HG03469 (cell line): Measurements from ENCODE around the gene EXOSC10.

Experiments used
- ATAC-seq: cut with Tn5 transposase; IDR thresholded peaks from one replicate; pipeline ENCODE4 v1.9.1; 2021; ENCODE audit warnings: mild to moderate bottlenecking, moderate library complexity, moderate number of reproducible peaks; ENCODE audit not compliant: unreplicated experiment

The EXOSC10 gene

GRCh38 chr1:11099310-11100148 is at the start of gene EXOSC10:
EXOSC10 (minus strand) TSS chr1:11099869; CDS start chr1:11099831, 38 bp downstream.
- peak; percentile 70 for ATAC-seq

DNA sequence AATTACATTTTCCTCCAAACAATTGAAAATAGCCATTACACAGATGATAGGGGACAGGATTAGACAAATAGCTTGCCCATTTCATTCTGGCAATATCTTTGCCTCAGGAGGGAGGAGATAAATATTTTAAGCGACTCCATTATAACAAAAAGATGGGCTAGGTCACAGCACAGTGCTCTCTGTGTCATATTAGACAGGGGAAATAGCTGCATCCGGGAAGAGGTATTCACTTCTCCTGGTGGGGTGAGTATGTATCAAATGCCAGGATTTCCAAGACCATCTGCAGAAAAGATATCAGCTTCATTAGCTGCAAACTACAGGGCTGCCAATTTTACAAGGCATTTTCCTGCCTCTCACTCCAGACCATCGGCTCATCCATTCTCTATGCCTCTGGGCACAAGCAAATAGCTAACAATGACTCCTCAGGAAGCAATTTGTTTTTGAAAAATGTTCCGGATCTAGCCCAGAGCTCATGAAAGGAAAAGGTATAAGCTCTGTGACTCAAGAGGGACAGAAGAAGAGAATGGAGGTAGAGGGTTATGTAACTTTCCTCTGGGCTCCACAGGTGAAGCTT is 47.6 kb upstream of the EXOSC10 start:
- ATAC-seq, result no peak

DNA sequence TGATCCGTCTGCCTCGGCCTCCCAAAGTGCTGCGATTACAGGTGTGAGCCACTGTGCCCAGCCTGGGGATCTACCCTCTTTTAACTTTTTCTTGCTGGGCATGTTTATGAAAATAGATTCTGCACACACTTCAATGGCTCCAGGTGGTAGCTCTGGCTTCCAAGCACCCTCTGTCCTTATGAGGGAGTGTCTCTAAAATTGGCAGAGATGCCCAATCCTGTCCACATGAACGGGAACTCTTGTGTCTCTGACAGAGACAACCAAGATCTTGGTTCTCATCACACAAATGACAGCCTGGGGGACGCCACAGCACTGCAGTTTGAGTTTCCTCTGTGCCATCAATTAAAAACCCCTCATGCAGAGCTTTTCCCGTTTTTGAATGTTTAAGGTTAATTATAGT is 46.1 kb upstream of the EXOSC10 start:
- no peak for ATAC-seq

DNA sequence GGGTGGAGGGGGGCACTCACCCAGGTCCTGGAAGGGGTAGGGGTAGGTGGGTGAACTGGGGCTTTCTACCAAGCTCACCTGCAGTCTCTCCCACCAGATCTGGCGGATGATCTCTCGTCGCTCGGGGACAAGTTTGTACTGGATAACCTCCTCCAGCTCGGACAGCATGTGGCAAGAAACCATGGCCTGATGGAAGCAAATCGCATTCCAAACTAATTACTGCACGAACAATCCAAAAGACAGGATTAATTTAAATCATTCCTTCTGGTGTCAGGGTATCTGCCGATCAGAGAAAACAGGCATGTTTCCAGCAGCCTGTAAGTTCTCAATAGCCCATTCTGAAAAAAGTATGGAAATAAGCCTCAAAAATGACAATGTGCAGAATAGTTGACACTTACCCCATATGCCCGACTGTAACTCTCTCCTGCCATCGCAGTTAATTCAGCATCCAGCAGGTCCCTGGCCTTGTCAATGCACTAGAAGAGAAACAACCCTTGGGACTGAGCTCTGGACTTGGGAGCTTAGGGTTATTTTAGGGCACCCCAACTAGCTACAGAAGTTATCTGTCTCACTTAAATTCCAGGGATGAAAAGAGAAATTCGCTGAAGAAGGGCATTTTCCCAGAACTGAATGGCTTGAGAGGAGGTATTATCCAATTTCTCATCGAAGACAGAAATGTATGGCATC is 45.0 kb upstream of the EXOSC10 start:
- no peak for ATAC-seq

DNA sequence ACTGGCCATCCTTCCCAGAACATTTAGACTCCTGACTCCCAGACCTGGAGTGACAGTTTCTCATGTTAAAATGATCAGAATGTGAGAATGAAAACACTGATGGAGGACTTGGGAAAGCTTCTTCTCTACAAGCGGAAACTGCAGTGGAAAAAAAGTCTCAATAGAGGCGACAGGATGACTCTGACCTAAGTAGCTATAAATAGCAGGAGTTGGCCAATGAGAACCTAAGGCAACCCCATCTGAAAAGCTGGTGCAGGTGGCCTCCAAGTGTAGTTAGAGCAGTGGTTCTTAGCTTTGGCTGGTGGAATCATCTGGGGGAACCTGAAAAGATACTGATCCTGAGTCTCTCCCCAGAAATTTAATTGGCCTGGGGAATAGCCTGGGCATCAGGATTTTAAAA is 44.2 kb upstream of the EXOSC10 start:
- ATAC-seq, result no peak

DNA sequence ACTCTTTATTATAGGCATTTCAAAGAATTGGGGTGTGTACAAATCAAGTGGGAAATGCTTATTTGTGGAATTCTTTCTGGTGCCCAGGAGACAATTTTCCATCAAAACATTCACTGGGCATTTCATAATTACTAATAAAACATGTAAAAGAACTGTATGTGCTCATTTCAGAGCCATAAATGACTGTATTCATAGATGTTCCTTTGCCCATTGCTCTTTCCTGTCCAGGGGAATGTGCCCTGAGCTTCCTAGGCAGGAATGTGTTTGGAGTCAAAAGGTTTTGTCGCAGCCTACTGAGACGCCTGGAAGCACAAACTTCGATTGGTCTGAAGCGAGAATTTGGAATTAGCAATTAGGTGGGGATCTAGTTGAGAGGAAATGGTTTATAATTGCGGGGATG is 43.7 kb upstream of the EXOSC10 start:
- no peak for ATAC-seq

GRCh38 chr1:11142618-11143391 is 43.1 kb upstream of the EXOSC10 start:
- no peak for ATAC-seq

- ATAC-seq, result no peak
Measured at GRCh38 chr1:11138952-11139351, 39.3 kb upstream of the EXOSC10 start.

- ATAC-seq, result no peak
Measured at GRCh38 chr1:11138029-11138428, 38.4 kb upstream of the EXOSC10 start.

DNA sequence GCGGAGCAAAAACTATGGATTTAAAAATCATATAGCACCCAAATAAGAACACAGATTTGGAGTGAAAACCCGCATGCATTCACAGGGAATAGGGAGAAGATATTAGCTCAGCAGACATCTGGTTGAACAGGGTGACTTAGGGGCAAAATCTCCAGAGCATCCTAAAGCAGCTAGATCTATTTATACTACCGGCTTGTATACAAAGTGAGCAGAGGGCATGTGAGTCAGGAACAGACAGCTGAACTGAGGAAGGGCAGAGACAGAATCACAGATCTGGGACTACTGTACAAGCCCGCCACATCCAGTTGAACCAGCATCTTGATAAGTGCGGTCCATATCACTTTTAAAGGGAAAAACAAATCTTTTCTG is 35.2 kb upstream of the EXOSC10 start:
- ATAC-seq, result no peak

DNA sequence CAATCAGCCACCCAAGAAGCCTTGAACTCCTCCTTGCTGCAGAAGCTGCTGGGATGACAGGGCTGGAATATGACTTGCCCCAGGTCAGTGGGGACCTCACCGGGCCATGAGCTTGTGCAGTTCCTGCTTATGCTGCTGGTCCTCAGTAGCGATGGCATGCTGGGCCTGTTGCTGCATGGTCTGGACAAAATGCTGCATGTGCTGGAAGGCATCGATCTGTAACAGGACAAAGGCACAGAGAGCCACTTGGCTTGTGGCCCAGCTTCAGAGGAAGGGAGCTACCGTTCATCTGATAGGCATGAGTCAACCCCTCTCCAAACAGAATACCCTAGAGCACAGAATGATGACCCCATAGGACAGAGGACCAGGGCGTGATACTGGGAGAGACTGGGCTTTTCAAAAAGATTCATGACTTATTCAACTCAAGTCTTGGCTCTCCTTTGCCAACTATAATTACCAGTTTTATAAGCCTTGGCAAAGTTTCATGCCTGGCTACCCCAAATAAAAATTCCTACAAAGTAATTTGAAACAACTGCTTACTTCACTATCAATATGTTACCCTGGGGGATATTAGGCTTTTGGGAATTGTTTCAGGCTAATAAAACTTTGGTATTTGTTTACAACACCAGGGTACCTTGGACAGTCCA is 34.7 kb upstream of the EXOSC10 start:
- no peak for ATAC-seq

DNA sequence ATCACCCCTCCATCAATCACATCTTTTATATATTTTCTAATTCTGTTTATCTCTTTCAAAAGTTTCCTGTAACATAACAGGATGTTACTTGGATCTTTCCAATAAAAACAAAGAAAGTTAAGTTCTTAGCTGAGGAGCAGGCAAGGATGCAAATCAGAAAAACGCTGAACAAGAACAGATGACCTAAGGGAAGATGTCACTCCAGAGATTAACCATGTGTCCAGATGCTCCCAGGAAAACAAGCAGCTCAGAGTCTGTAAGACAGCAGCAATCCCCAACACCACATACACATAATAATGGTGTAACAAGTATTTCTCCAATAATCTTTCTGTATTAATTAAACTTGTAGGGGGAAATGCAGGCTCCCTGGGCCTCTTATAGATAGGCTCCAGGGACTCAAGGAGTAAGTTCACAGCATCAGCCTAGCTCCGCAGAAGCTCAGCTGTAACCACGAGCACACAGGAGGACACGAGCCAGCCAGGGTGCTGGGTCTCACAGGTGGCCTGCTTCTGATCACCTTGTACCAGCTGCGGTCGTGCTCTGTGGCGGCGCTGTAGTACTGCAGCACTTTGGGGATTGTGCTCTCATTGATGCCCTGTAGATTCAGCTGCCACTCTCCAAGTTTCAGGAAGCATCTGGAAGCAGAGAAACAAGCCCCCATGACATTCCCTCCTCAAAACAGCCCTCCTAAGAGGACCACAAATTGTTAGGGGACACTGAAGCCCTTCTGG is 33.1 kb upstream of the EXOSC10 start:
- no peak for ATAC-seq

DNA sequence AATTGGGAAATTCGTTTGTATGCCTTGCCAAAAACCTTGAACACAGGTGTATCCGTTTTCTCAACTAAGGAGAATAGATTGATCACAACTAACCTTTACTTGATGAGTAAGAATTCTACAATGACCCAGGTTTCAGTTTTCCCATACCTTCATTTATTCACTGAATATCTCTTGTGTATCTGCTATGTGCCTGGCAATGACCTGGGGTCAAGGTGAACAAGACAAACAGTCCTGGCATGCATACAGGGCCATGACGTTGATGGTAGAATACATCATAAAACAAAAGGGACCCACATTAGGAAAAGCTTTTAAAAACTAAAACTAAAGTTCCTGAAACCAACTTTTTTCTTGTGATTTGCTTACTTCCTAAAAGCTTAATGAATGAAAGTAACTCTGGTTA is 32.1 kb upstream of the EXOSC10 start:
- ATAC-seq, result no peak

GRCh38 chr1:11130406-11130805 is 30.7 kb upstream of the EXOSC10 start:
- ATAC-seq, result no peak

DNA sequence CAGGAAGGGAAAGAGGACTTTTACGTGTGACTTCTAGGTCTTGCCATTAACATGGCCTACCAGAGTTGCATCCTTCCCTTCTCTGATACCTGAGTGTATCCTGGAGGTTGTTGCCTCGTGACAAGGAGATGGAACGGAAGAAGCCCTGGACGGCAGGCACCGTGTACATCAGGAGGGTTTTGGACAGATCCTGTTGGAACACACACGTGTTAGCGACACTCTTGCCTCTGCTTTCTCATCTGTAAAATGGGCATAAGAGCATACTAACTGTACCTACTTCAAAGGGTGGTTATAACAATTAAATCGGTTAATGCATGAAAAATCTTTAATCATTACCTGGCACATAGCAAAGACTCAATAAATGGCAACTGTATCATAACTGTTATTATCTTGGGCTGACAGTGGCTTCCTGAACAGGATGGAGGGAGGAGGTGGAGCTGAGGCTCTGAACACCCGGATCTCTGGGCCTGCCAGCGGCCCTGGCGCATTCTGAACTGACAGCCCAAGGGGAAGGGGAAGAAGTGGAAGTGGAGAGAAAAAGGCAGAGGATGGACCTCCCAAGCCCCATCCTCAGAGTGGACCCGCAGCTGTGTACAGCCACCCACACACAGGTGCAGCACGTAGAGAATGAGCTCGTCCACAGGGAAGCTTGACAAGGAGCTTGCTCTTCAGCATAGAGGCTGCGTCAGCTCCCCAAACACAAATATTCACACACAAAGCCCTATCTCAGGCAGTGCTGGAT is 30.2 kb upstream of the EXOSC10 start:
- ATAC-seq, result no peak

DNA sequence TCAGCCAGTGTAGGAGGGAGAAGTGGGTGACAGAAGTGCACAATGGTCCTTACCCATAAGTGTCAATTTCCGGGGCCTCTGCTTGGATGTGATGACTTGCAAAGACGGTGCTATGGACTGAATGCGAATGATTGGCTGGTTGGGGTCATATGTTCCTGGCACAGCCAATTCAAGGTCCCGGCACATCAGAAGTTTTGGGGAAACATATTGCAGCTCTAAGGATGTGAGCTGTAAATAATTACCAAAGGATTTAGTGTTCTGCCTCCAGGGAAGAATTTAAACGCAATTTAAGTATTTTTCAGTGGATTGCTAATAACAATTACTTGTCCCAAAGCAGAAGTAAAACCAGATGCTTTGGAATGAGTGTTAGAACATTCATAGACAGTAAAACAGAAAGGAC is 26.9 kb upstream of the EXOSC10 start:
- ATAC-seq, result no peak

- no peak for ATAC-seq
Measured at GRCh38 chr1:11125931-11126330, 26.3 kb upstream of the EXOSC10 start.

DNA sequence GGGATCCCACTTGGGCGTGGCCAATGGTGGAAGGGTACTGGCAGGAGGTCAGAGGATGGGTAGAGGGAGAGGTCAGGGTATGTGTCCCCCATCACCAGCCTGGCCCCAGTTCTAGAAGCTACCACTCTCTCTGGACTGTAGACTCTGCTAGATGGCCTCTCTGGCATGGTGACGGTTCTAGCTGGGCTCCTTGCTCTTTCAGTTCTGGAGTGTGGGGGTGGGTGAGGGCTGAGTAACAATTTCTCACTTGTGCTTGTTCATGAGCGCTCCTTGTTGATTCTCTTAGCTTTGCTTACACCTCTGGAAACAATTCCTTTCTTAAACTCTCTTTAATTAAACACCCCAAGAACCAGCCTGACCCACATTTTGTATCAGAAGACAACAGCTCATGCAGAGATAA is 25.3 kb upstream of the EXOSC10 start:
- ATAC-seq, result no peak

GRCh38 chr1:11116318-11116717 is 16.6 kb upstream of the EXOSC10 start:
- ATAC-seq, result no peak
